HG03175 (cell line): ENCODE measurements around the gene RAD54L2.
"Not testable (repeated sequence)": the region's sequence is repeated elsewhere in the genome, so short reads cannot be mapped to it uniquely, and the experiment has no call there.

Experiments used
- ATAC-seq: cut with Tn5 transposase; IDR thresholded peaks from one replicate; pipeline ENCODE4 v1.9.1; 2021; ENCODE audit warnings: mild to moderate bottlenecking, moderate library complexity; ENCODE audit not compliant: unreplicated experiment

Gene RAD54L2, protein sequence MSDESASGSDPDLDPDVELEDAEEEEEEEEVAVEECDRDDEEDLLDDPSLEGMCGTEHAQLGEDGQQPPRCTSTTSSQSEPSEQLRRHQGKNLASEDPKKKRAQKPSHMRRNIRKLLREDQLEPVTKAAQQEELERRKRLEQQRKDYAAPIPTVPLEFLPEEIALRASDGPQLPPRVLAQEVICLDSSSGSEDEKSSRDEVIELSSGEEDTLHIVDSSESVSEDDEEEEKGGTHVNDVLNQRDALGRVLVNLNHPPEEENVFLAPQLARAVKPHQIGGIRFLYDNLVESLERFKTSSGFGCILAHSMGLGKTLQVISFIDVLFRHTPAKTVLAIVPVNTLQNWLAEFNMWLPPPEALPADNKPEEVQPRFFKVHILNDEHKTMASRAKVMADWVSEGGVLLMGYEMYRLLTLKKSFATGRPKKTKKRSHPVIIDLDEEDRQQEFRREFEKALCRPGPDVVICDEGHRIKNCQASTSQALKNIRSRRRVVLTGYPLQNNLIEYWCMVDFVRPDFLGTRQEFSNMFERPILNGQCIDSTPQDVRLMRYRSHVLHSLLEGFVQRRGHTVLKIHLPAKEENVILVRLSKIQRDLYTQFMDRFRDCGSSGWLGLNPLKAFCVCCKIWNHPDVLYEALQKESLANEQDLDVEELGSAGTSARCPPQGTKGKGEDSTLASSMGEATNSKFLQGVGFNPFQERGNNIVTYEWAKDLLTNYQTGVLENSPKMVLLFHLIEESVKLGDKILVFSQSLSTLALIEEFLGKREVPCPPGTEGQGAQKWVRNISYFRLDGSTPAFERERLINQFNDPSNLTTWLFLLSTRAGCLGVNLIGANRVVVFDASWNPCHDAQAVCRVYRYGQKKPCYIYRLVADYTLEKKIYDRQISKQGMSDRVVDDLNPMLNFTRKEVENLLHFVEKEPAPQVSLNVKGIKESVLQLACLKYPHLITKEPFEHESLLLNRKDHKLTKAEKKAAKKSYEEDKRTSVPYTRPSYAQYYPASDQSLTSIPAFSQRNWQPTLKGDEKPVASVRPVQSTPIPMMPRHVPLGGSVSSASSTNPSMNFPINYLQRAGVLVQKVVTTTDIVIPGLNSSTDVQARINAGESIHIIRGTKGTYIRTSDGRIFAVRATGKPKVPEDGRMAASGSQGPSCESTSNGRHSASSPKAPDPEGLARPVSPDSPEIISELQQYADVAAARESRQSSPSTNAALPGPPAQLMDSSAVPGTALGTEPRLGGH (N-terminal part only)

GRCh38 chr3:51538459-51539290 is at the start of gene RAD54L2:
Gene RAD54L2, plus strand, starts transcription at chr3:51538719. Its CDS starts 51,702 bp downstream, at chr3:51590421.
- peak; percentile 80 for ATAC-seq

DNA sequence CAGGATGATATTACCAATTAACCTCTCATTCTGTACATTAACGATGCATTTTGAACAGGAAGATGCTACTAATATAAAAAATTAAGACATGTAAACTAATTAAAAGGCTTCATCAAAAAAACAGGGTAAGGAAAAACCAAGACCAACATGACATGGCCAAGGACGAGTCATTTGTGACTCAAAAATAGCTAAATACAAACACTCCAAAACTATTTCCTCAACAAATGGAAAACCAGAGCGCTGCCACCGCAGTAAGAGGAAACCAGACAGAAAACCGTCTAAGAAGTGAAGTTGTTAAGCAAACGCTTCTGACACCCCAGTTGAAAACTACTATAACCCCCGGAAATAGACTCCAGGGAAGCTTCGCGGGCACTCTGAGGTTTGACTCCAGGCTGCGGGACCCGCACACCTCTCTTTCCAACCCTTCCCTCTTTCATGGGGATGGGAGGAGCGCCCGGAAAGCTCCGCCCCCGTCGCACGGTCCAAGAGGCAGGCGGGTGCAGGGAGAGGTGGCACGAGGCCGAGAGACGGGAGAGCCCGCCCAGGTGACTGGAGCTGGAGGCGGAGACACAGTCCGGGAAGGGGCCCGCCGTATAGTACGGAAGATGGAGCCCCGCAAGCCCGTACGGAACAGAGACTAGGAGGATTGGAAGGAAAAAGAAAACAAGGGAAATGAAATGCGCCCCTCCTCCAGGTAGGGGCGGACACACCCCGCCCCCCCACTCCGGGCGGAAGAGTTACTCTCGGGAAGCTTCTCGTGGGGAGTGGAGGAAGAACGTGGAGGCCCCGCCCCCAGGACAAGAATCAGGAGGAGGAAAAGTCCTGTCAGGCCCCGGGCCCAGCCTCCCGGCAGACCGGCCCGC is 39.4 kb upstream of the RAD54L2 start:
- ATAC-seq = peak; percentile 57

- ATAC-seq = no peak
Observed at GRCh38 chr3:51500632-51501131, 37.8 kb upstream of the RAD54L2 start.

DNA sequence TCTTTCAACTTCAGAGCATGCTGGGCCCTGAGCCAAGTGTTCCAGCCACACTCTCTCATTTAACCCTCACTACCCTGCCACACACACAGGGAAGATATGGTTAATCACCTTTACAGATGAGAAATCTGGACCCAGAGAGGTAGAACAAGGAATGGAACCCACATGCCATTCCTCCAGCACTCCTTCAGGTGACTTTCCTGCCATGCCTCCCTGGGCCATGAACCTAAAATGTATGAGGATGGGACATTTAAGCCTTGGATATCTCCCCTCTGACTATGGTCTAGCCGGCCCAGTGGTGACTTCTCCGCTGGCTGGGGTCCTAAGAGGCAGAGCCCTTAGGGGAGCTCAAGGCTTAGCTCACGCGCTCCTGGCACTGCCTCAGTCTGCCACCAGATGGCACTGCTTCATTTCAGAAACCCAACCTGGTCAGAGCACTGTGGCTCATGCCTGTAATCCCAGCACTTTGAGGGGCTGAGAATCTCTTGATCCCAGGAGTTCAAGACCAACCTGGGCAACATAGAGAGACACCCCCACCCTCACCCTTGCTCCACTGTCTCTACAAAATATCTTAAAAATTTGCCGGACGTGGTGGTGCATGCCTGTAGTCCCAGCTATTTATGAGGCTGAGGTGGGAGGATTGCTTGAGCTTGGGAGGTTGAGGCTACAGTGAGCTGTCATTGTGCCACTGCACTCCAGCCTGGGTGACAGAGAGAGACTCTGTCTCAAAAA is 36.5 kb upstream of the RAD54L2 start:
- peak; percentile 19 for ATAC-seq

- ATAC-seq = no peak
Observed at GRCh38 chr3:51502562-51502910, 36.0 kb upstream of the RAD54L2 start.

GRCh38 chr3:51503007-51503406 is 35.5 kb upstream of the RAD54L2 start:
- ATAC-seq = no peak

DNA sequence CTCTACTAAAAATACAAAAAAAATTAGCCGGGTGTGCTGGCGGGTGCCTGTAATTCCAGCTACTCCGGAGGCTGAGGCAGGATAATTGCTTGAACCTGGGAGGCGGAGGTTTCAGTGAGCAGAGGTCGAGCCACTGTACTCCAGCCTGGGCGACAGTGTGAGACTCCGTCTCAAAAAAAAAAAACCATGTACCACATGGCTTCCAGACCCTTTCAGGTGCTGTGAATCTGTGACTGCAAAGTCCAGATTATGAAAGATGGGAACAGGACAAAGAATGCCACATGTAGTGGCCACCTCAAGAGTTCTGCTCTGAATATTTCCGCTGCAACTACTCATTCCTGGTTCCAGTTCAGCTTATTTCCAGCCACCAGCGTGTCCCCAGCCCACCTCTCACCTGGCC is 30.3 kb upstream of the RAD54L2 start:
- no peak for ATAC-seq

DNA sequence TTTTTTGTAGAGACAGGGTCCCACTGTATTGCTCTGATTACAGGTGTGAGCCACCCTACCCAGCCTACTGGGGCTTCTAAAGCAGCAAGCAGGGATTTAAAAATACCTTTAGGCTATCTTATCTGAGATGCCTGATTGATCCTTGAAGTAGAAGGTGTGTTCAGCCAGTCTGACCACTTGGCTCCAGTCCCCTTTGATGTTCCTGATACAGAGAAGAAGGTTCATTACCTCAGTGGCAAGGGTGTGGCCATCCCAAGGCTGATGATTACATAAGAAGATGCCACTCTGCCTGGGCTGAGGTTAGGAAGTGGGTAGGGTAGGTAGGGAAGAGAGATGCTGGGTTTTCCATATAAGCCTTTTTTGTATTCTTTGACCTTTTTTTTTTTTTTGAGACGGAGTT is 27.5 kb upstream of the RAD54L2 start:
- ATAC-seq = no peak

DNA sequence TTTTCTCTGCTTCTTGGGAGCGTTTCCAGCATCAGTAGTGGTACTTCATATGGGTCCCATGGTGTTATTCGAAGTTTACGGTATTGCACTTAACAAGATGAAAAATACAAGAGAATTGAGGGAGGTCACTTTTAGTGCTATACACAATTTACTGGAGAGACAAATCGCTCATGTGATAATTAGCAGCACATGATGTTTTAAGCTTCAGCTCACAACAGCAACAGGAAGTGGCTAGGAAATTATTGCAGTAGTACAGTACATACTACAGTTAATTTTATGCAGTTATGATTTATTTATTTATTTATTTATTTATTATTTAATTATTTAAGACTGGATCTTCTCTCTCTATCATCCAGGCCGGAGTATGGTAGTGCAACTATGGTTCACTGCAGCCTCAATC is 24.3 kb upstream of the RAD54L2 start:
- ATAC-seq = no peak

DNA sequence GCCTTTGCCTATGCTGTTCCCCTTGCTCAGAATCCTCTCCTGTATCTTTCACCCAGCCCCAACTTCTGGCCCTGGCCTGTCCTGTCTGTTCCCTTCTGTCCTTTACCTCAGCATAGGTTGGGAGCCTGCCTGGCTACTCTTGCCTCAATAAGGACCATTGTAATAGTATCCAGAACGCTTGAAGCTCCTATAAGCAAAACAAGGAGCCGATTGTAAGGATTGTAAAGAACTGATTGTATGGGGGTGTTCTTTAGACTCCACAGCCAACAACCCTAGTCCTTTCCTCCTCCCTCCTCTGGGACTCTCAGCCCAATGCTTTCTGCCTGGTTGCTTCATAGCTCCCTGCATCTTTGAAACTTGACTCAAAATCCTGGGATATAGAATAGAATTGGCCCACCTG is 18.7 kb upstream of the RAD54L2 start:
- ATAC-seq = no peak

DNA sequence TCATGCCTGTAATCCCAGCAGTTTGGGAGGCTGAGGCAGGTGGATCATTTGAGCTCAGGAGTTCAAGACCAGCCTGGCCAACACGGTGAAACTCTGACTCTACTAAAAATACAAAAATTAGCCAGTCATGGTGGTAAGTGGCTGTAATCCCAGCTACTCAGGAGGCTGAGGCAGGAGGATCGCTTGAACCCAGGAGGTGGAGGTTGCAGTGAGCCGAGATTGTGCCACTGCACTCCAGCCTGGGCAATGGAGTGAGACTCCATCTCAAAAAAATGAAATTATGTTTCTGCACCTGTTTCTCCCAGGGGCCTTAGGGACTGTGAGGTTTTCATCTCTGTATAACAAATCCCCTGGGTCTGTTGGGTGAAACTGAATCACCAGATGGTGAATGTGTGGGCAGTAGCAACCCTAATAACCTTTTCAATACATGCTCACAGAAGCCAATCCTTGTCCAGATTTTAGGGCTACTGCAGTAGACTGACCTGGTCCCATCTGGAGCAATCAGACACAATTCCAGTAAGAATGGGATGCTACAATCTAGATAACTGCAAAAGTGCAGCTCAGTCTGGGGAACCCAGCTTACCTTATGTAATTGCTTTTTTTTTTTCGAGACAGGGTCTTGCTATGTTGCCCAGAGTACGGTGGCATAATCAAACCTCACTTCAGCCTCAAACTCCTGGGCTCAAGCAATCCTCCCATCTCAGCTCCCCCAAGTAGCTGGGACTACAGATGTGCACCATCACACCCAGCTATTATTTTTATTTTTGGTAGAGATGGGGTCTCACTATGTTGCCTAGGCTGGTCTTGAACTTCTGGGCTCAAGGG is 17.4 kb upstream of the RAD54L2 start:
- peak; percentile 92 for ATAC-seq

DNA sequence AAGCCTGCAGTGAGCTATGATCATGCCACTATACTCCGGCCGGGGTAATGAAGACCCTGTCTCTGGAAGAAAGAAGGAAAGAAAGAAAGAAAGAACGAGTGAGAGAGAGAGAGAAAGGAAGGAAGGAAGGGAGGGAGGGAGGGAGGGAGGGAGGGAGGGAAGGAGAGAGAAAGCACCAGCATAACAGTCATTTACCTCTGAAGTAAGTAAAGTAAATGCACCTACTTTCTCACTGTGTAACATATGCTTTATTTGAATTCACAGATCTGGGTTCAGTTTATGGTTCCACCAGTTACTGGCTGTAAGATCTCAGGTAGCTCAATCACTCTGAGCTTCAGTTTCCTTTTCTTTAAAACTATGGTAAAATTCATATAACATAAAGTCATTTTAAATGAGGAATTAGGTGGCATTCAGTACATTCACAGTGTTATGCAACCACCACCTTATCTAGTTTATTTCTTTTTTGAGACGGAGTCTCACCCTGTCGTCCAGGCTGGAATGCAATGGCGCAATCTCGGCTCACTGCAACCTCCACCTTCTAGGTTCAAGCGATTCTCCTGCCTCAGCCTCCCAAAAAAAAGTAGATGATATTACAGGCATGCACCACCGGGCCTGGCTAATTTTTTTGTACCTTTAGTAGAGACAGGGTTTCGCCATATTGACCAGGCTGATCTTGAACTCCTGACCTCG is 16.1 kb upstream of the RAD54L2 start:
- ATAC-seq = no peak

DNA sequence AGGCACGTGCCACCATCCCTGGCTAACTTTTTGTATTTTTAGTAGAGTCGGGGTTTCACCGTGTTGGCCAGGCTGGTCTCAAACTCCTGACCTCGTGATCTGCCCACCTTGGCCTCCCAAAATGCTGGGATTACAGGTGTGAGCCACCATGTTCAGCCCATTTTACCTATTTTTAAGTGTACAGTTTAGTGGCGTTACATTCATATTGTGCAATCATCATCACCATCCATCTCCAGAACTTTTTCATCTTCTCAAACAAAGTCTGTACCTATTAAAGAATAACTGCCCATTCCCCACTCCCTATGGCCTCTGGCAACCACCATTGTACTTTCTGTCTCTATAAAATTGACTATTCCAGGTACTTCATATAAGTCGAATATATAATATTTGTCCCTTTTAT is 13.6 kb upstream of the RAD54L2 start:
- not testable (repeated sequence) for ATAC-seq

DNA sequence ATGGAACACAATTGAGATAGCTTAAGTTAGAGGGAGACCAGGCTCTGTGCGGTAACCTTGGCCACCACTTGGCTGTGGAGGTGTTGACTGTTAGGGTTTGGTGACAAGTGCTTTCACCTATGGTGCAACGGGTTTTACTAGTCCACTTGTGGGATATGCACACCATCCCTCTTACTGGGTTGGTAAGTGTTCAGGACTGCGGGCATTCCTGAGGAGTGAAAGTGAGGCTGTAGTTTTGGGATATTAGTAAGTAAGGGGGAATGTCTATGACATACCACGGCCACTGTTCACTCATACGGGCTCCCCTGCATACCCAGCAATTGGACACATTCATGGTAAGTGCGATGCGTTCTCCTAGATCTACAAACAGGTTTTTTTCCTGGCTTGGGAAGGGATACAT is 8.0 kb upstream of the RAD54L2 start:
- no peak for ATAC-seq

- ATAC-seq = no peak
Observed at GRCh38 chr3:51535146-51536019, 3.1 kb upstream of the RAD54L2 start.

DNA sequence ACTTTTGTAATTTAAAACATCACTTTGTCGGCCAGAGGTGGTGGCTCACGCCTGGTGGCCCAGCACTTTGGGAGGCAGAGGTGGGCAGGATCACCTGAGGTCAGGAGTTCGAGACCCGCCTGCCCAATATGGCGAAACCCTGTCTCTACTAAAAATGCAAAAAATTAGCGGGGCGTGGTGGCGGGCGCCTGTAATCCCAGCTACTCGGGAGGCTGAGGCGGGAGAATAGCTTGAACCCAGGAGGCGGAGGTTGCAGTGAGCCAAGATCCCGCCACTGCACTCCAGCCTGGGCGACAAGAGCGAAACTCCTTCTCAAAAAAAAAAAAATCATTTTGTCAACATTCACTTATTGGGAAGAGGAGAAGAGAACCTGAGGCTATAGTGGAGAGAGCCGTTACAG is 888 bp upstream of the RAD54L2 start:
- not testable (repeated sequence) for ATAC-seq
